T-helper 1 cell treated with Interleukin-12 subunit alpha and Interleukin-12 subunit beta and Interleukin-4 antibody, amounts not matched to agents 30 μg/mL and 1 μg/mL, for 36 hours (primary cell): Measurements from ENCODE around the gene CGB5.
"Not testable (repeated sequence)": the region's sequence is repeated elsewhere in the genome, so short reads cannot be mapped to it uniquely, and the experiment has no call there.

Experiments used
- H3K27ac Mint-ChIP-seq: one replicate; pipeline ENCODE4 v1.8.0; 2021; ENCODE audit warnings: mild to moderate bottlenecking, mixed read lengths
- H3K27me3 Mint-ChIP-seq: one replicate; pipeline ENCODE4 v1.8.0; 2021; ENCODE audit warnings: low read depth, mixed read lengths
- H3K36me3 Mint-ChIP-seq: one replicate; pipeline ENCODE4 v1.8.0; 2021; ENCODE audit warnings: low read depth, mixed read lengths
- H3K4me1 Mint-ChIP-seq: one replicate; pipeline ENCODE4 v1.8.0; 2021; ENCODE audit warnings: low read depth, mixed read lengths
- H3K4me3 Mint-ChIP-seq: one replicate; pipeline ENCODE4 v1.8.0; 2021; ENCODE audit warnings: mild to moderate bottlenecking, moderate library complexity, mixed read lengths
- H3K9me3 Mint-ChIP-seq: one replicate; pipeline ENCODE4 v1.8.0; 2021; ENCODE audit warnings: mixed read lengths

CGB5 gene

GRCh38 chr19:49043548-49043947 is at the start of gene CGB5:
TSS of gene CGB5 (plus strand) at chr19:49043848. CDS start at chr19:49044210, 362 bp downstream.
- not testable (repeated sequence) for H3K4me3 Mint-ChIP-seq, H3K27ac Mint-ChIP-seq, H3K27me3 Mint-ChIP-seq, H3K4me1 Mint-ChIP-seq, H3K9me3 Mint-ChIP-seq, H3K36me3 Mint-ChIP-seq

DNA sequence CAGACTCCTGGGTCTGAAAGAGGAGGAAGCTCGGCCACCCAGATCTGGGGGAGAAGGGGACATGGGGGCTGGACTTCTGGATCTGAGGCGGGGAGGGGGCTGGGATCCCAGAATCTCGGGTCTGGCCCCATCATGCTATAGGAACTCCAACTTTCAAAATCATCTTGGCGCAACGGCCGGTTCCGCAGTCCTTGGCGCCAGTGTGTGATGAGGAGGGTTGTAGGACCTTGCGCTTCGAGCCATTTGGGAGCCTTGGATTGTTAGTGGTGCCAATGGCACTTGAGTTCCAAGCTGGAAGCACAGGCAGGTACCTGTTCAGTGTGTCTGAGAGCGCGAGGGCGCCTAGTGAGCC is 49.6 kb upstream of the CGB5 start:
- Mint-ChIP-seq H3K4me1 (peaks cover 32% of the 10 kb centered on the region), H3K27me3 (no peaks in the 10 kb centered on the region), H3K4me3 (peak overlapping the region; percentile 94), H3K27ac (peak overlapping the region; percentile 99), H3K36me3 (peaks cover 13% of the 10 kb centered on the region), H3K9me3 (no peaks in the 10 kb centered on the region)

GRCh38 chr19:48997972-48998371 is 45.7 kb upstream of the CGB5 start:
- Mint-ChIP-seq H3K4me1 (peaks cover 27% of the 10 kb centered on the region), H3K36me3 (peaks cover 15% of the 10 kb centered on the region), H3K9me3 (no peaks in the 10 kb centered on the region), H3K27me3 (no peaks in the 10 kb centered on the region), H3K27ac (peak overlapping the region; percentile 19), H3K4me3 (no peak overlapping the region)

GRCh38 chr19:48999481-49000325 is 43.9 kb upstream of the CGB5 start:
- peaks cover 19% of the 10 kb centered on the region for H3K36me3 Mint-ChIP-seq
- H3K9me3 Mint-ChIP-seq = no peaks in the 10 kb centered on the region
- H3K4me3 Mint-ChIP-seq = no peak overlapping the region
- peak overlapping the region; percentile 57 for H3K27ac Mint-ChIP-seq
- no peaks in the 10 kb centered on the region for H3K27me3 Mint-ChIP-seq
- peaks cover 21% of the 10 kb centered on the region for H3K4me1 Mint-ChIP-seq

- Mint-ChIP-seq H3K4me3 (no peak overlapping the region), H3K9me3 (no peaks in the 10 kb centered on the region), H3K27me3 (no peaks in the 10 kb centered on the region), H3K4me1 (peaks cover 7% of the 10 kb centered on the region), H3K27ac (no peak overlapping the region), H3K36me3 (peaks cover 22% of the 10 kb centered on the region)
These were observed 39.5 kb upstream of the CGB5 start for GRCh38 chr19:49004133-49004532.

DNA sequence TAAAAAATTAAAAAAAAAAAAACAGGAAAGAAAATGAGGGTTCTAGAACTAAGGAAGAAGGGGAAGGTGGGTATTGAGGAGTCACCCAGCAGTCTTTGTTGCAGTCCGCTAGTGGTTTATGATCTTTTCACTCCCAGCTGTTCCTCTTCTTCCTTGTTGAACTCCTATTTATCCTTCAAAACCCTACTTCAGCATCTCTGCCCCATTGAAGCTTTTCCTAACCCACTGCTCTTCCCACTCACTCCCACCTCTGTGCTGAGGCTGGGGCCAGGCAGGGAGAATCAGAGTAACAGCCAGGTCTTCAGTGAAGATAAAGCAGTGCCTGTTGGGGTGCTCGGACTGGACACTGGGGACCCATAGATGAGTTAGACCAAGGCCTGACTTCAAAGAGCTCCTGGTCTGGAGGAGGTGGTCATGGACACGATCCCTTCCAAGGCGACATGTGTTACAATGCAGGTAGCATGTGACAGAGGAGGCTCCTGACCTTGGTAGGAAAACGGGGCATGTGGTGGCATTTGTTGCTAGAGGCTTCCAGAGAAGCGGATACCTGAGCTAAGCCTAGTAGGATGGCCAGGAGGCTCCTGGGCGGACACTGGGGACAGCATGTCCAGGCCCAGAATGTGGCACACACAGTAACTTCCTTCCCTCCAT is 38.6 kb upstream of the CGB5 start:
- no peak overlapping the region for H3K27ac Mint-ChIP-seq
- no peaks in the 10 kb centered on the region for H3K9me3 Mint-ChIP-seq
- H3K36me3 Mint-ChIP-seq = peaks cover 15% of the 10 kb centered on the region
- no peaks in the 10 kb centered on the region for H3K27me3 Mint-ChIP-seq
- H3K4me3 Mint-ChIP-seq = no peak overlapping the region
- H3K4me1 Mint-ChIP-seq = no peaks in the 10 kb centered on the region

DNA sequence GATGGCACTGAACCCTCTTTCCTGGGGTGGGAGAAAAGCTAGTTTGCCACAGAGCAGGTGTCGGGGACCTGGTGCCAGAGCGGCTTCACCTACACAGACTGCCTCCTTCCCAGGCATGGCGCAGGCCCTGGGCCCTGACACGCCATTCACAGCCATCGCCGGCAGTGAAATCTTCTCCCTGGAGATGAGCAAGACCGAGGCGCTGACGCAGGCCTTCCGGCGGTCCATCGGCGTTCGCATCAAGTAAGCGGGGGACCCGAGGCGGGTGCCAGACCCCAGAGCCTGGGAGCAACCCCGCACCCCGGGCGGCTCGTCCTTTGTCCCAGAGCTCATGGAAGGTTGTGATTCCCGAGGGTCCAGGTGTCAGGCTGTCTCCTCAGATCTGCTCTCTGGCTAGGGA is 36.7 kb upstream of the CGB5 start:
- H3K4me3 Mint-ChIP-seq = no peak overlapping the region
- H3K4me1 Mint-ChIP-seq = no peaks in the 10 kb centered on the region
- H3K27me3 Mint-ChIP-seq = no peaks in the 10 kb centered on the region
- peaks cover 17% of the 10 kb centered on the region for H3K36me3 Mint-ChIP-seq
- H3K27ac Mint-ChIP-seq = no peak overlapping the region
- H3K9me3 Mint-ChIP-seq = no peaks in the 10 kb centered on the region

GRCh38 chr19:49009828-49010227 is 33.8 kb upstream of the CGB5 start:
- peaks cover 15% of the 10 kb centered on the region for H3K36me3 Mint-ChIP-seq
- H3K9me3 Mint-ChIP-seq = no peaks in the 10 kb centered on the region
- no peaks in the 10 kb centered on the region for H3K4me1 Mint-ChIP-seq
- no peak overlapping the region for H3K4me3 Mint-ChIP-seq
- no peak overlapping the region for H3K27ac Mint-ChIP-seq
- H3K27me3 Mint-ChIP-seq = no peaks in the 10 kb centered on the region

- H3K4me3 Mint-ChIP-seq = no peak overlapping the region
- no peaks in the 10 kb centered on the region for H3K4me1 Mint-ChIP-seq
- peaks cover 13% of the 10 kb centered on the region for H3K36me3 Mint-ChIP-seq
- no peaks in the 10 kb centered on the region for H3K9me3 Mint-ChIP-seq
- H3K27me3 Mint-ChIP-seq = no peaks in the 10 kb centered on the region
- no peak overlapping the region for H3K27ac Mint-ChIP-seq
These were observed 33.2 kb upstream of the CGB5 start for GRCh38 chr19:49010453-49010852.

DNA sequence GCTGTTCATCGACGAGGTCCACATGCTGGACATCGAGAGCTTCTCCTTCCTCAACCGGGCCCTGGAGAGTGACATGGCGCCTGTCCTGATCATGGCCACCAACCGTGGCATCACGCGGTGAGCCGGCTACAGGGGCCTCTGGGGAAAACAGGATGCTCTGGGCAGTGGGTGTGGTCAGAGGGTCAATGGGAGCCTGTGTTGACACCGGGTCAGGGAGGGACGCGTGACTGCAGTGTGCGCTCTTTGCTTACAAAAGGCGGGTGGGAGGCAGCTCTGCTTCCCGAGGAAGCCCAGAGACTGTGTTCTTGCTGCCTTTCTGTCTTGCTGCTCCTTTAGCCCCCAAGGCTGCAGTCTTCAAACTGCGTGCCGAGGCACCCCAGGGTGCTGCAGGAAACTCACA is 32.5 kb upstream of the CGB5 start:
- H3K4me3 Mint-ChIP-seq = no peak overlapping the region
- no peaks in the 10 kb centered on the region for H3K9me3 Mint-ChIP-seq

DNA sequence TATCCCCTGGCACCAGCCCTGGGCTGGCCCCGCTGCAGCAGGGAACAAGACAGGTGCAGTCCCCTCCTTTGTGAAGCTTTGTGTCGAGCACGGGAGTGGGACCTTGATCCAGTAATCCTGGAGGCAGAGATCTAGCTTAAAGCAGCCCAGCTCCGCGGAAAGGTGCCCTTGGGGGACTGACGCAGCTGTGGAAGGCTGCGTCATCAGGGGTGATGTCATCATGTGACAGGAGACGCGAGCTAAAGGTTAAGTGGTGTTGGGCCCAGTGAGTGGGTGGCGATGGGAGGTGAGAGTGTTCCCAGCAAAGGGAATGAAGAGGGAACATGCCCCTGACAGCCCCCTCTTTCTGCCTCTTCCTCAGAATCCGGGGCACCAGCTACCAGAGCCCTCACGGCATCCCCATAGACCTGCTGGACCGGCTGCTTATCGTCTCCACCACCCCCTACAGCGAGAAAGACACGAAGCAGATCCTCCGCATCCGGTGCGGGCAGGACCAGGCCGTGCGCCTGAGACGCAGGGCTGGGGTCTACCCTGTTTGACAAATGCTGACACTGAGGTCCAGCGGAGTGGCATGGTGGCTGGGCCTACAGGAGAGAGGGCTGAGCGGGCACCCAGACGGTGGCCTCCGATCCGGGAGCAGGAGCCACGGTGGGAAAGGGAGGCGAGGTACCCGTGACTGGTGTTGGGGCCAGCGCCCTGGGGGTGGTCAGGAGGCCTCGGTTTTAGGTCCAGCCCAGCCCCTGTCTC is 29.4 kb upstream of the CGB5 start:
- peaks cover 10% of the 10 kb centered on the region for H3K27me3 Mint-ChIP-seq
- H3K9me3 Mint-ChIP-seq = no peaks in the 10 kb centered on the region
- no peak overlapping the region for H3K4me3 Mint-ChIP-seq
- peaks cover 7% of the 10 kb centered on the region for H3K4me1 Mint-ChIP-seq
- peaks cover 20% of the 10 kb centered on the region for H3K36me3 Mint-ChIP-seq
- no peak overlapping the region for H3K27ac Mint-ChIP-seq

More for the DNA sequence above, 32.5 kb upstream of the CGB5 start:
- H3K36me3 Mint-ChIP-seq = peaks cover 17% of the 10 kb centered on the region
- H3K27me3 Mint-ChIP-seq = no peaks in the 10 kb centered on the region
- no peaks in the 10 kb centered on the region for H3K4me1 Mint-ChIP-seq
- no peak overlapping the region for H3K27ac Mint-ChIP-seq

GRCh38 chr19:49014870-49015255 is 28.8 kb upstream of the CGB5 start:
- H3K27me3 Mint-ChIP-seq = peaks cover 14% of the 10 kb centered on the region
- peaks cover 20% of the 10 kb centered on the region for H3K36me3 Mint-ChIP-seq
- peaks cover 8% of the 10 kb centered on the region for H3K4me1 Mint-ChIP-seq
- H3K9me3 Mint-ChIP-seq = no peaks in the 10 kb centered on the region
- H3K4me3 Mint-ChIP-seq = no peak overlapping the region
- no peak overlapping the region for H3K27ac Mint-ChIP-seq

DNA sequence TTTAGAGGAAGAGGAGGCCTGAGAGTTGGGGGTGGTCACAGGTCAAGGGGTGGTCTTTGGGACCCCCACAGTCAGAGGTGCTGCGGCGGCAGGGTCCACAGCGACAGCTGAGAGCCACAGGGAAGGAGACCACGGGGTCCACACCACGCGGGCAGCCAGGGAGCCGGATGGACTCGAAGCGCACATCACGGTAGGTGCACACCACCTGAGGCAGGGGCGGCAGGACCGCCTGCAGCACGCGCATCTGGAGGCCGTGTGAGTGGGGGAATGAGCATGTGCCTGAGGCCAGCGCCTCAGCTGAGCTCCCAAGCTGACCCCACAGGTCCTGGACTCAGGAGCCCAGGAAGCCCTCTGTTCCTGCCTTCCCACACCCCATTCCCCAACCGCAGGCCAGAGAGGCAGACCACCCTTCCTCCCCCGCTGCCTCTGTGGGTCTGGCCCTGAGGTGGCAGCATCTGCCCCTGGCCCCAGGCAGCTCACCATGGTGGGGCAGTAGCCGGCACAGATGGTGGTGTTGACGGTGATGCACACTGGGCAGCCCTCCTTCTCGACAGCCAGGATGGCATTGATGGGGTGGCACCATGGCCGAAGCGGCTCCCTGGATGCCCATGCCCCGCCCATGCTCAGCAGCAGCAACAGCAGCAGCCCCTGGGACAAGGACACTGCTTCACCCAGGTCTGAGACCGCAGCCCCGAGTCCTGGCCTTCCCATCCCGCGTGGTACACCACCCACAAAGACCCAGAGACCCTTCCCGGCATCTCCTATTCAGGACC is 27.4 kb upstream of the CGB5 start:
- Mint-ChIP-seq H3K4me3 (no peak overlapping the region), H3K36me3 (peaks cover 18% of the 10 kb centered on the region), H3K9me3 (no peaks in the 10 kb centered on the region), H3K27me3 (peaks cover 27% of the 10 kb centered on the region), H3K27ac (no peak overlapping the region), H3K4me1 (peaks cover 12% of the 10 kb centered on the region)

GRCh38 chr19:49017041-49017665 is 26.5 kb upstream of the CGB5 start, which contains the start of gene LHB:
TSS of gene LHB (minus strand) at chr19:49017091. CDS start at chr19:49017081, 10 bp downstream.
- H3K4me1 Mint-ChIP-seq = peaks cover 14% of the 10 kb centered on the region
- peak within 1 kb of the TSS; percentile 85 for H3K4me3 Mint-ChIP-seq
- peaks cover 18% of the 10 kb centered on the region for H3K36me3 Mint-ChIP-seq
- no peak within 1 kb of the TSS for H3K27ac Mint-ChIP-seq
- peaks cover 30% of the 10 kb centered on the region for H3K27me3 Mint-ChIP-seq
- no peaks in the 10 kb centered on the region for H3K9me3 Mint-ChIP-seq
